ENCODE measurements around the gene MORN1. TPM values are rescaled to one million over a fixed set of nuclear protein-coding genes. Genes with fewer than 3 reads are reported as not detected.

Gene MORN1
- polyA plus RNA-seq, 1 of the 3 experiments (the other 2 are of a cell fraction) = 16.3 TPM

DNA sequence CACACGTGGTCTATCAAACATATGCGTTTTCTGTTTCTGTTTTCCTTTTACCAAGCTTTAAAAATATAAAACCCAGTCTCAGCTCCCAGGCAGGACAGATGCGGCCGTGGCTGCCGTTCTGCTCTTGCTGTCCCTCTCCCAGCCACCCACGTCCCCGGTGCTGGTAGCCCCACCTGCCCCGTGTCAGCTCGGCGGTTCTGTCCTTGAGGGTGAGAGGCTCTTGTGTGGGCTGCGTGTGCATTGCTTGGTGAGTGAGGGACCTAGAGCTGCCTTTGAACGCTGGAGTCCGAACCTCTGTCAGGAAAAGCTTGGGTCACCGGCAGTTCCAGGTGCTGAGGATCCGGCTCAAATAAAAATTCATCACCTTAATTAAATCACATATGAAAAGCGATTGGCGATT is 4.7 kb upstream of the MORN1 start:
- peaks cover 29 to 76% of the 10 kb centered on the region in 2 experiments for H3K36me3 ChIP-seq (replicated peaks in 1 of 2; ENCODE audit: control insufficient read depth in 1 of 2, insufficient read depth in 2 of 2, low read length in 1 of 2)
- no peak overlapping the region for H3K27ac ChIP-seq (ENCODE audit: low read depth in 2 of 2, low read length in 1 of 2)
- no peak overlapping the region for H2AFZ ChIP-seq (ENCODE audit: low read depth)
- no peak for TF ChIP-seq ELF1 (IDR thresholded peaks at IDR 0.05)
- no peak for TF ChIP-seq NRF1 (IDR thresholded peaks at IDR 0.05; ENCODE audit: low read depth, low read length)
- TF ChIP-seq FOXM1 (IDR thresholded peaks at IDR 0.05; ENCODE audit: low read depth) = no peak
- TF ChIP-seq GATA2 (CRISPR knock-in tag; IDR thresholded peaks at IDR 0.05) = no peak
- no peak overlapping the region for H3K9ac ChIP-seq
- ChIA-PET CTCF (interaction anchor here (1.6 to 2.8 kb wide), 2 partner anchors 15 to 201 kb away, joined by 9 read pairs; partner anchors contain the start of gene FAAP20), POLR2A (no interaction called here)
- no peaks in the 10 kb centered on the region for H3K9me3 ChIP-seq
- 91% methylated on average over 17 of the region's 17 CpGs for WGBS (ENCODE audit: low lambda C conversion rate)
- DNase-seq = no peak
- no peak overlapping the region for H3K4me3 ChIP-seq (ENCODE audit: low read depth in 2 of 2, low read length in 1 of 2)
- H3F3A ChIP-seq (replicated peaks; ENCODE audit: insufficient read depth) = peaks cover 14% of the 10 kb centered on the region
- H3K79me2 ChIP-seq (ENCODE audit: insufficient read depth) = peaks cover 77% of the 10 kb centered on the region
- no peaks in the 10 kb centered on the region for H3K9me2 ChIP-seq
- H3K4me1 ChIP-seq (ENCODE audit: control insufficient read depth in 1 of 2, insufficient read depth in 2 of 2, low read depth in 1 of 2, low read length in 1 of 2) = peaks cover 0 to 18% of the 10 kb centered on the region in 2 experiments; a peak in 2 of 4 replicates
- H4K20me1 ChIP-seq (ENCODE audit: insufficient read depth) = peaks cover 37% of the 10 kb centered on the region
- H3K27me3 ChIP-seq (ENCODE audit: insufficient read depth) = no peaks in the 10 kb centered on the region
- no peak overlapping the region for H3K4me2 ChIP-seq

- Histone ChIP-seq H3K9me3 (no peaks in the 10 kb centered on the region), H3K27me3 (ENCODE audit: insufficient read depth) (no peaks in the 10 kb centered on the region), H4K20me1 (ENCODE audit: insufficient read depth) (peaks cover 35% of the 10 kb centered on the region), H3K4me3 (ENCODE audit: low read depth in 2 of 2, low read length in 1 of 2) (no peak overlapping the region), H3K9me2 (no peaks in the 10 kb centered on the region), H3K36me3 (replicated peaks in 1 of 2; ENCODE audit: control insufficient read depth in 1 of 2, insufficient read depth in 2 of 2, low read length in 1 of 2) (peaks cover 26 to 68% of the 10 kb centered on the region in 2 experiments), H2AFZ (ENCODE audit: low read depth) (no peak overlapping the region), H3F3A (replicated peaks; ENCODE audit: insufficient read depth) (peaks cover 9% of the 10 kb centered on the region), H3K79me2 (ENCODE audit: insufficient read depth) (peaks cover 85% of the 10 kb centered on the region), H3K4me2 (no peak overlapping the region), H3K4me1 (ENCODE audit: control insufficient read depth in 1 of 2, insufficient read depth in 2 of 2, low read depth in 1 of 2, low read length in 1 of 2) (peaks cover 0 to 20% of the 10 kb centered on the region in 2 experiments; a peak in 2 of 4 replicates), H3K27ac (ENCODE audit: low read depth in 2 of 2, low read length in 1 of 2) (no peak overlapping the region), H3K9ac (no peak overlapping the region)
- ChIA-PET POLR2A (no interaction called here), CTCF (interaction anchor here (1.0 kb wide), 1 partner anchor 13 kb away, joined by 5 read pairs; no protein-coding TSS in a partner anchor)
- TF ChIP-seq POLR2AphosphoS5 (IDR thresholded peaks at IDR 0.05; ENCODE audit: low read depth, low read length) (no peak), CHD2 (IDR thresholded peaks at IDR 0.05; ENCODE audit: low read length, partially characterized antibody) (no peak), RCOR1 (IDR thresholded peaks at IDR 0.05; ENCODE audit: low read length) (no peak), GABPA (IDR thresholded peaks at IDR 0.05; ENCODE audit: low read depth) (no peak), YY1 (IDR thresholded peaks at IDR 0.05; ENCODE audit: low read depth) (no peak), MAX (IDR thresholded peaks at IDR 0.05; ENCODE audit: low read depth) (no peak), EP300 (IDR thresholded peaks at IDR 0.05; ENCODE audit: borderline replicate concordance in 1 of 2, low read depth in 1 of 2, low read length in 1 of 2) (no peak), NFIC (IDR thresholded peaks at IDR 0.05; ENCODE audit: borderline replicate concordance) (no peak)
- no peak for DNase-seq
- WGBS (ENCODE audit: low lambda C conversion rate) = 88% methylated on average over 10 of the region's 10 CpGs
These were observed 3.9 kb upstream of the MORN1 start for GRCh38 chr1:2395245-2395644.

DNA sequence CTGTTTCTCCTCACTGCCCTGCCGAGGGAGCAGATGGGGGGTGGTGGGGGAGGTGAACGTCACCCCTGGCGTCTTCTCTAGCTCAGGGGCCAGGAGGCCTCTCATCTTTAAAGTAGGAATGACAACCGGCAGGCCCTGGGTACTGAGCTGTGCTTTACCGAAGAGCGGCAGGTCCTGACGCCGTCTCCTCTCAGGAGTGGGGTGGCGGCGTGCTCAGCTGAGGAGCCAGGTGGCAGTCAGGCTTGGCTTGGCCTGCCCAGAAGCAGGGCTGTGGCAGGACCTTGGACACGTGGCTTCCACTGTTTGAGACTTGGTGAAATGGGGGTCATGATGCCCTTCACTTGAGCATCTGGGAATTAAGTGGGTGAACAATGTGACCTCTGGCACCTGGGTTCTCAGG is 3.4 kb upstream of the MORN1 start:
- no peak for DNase-seq
- no peaks in the 10 kb centered on the region for H3K9me3 ChIP-seq
- H2AFZ ChIP-seq (ENCODE audit: low read depth) = no peak overlapping the region
- H3K79me2 ChIP-seq (ENCODE audit: insufficient read depth) = peaks cover 88% of the 10 kb centered on the region
- no peak overlapping the region; a peak in 1 of 4 replicates for H3K27ac ChIP-seq (ENCODE audit: low read depth in 2 of 2, low read length in 1 of 2)
- no peaks in the 10 kb centered on the region for H3K27me3 ChIP-seq (ENCODE audit: insufficient read depth)
- H3K4me3 ChIP-seq (ENCODE audit: low read depth in 2 of 2, low read length in 1 of 2) = no peak overlapping the region
- TF ChIP-seq GATA2 (CRISPR knock-in tag; IDR thresholded peaks at IDR 0.05) = no peak
- TF ChIP-seq ELF1 (IDR thresholded peaks at IDR 0.05) = no peak
- no peak for TF ChIP-seq RCOR1 (IDR thresholded peaks at IDR 0.05; ENCODE audit: low read length)
- no peak for TF ChIP-seq TAF1 (IDR thresholded peaks at IDR 0.05; ENCODE audit: borderline replicate concordance, low read depth, low read length)
- TF ChIP-seq MXI1 (IDR thresholded peaks at IDR 0.05; ENCODE audit: low read depth, low read length) = no peak
- TF ChIP-seq, protein P1, sequence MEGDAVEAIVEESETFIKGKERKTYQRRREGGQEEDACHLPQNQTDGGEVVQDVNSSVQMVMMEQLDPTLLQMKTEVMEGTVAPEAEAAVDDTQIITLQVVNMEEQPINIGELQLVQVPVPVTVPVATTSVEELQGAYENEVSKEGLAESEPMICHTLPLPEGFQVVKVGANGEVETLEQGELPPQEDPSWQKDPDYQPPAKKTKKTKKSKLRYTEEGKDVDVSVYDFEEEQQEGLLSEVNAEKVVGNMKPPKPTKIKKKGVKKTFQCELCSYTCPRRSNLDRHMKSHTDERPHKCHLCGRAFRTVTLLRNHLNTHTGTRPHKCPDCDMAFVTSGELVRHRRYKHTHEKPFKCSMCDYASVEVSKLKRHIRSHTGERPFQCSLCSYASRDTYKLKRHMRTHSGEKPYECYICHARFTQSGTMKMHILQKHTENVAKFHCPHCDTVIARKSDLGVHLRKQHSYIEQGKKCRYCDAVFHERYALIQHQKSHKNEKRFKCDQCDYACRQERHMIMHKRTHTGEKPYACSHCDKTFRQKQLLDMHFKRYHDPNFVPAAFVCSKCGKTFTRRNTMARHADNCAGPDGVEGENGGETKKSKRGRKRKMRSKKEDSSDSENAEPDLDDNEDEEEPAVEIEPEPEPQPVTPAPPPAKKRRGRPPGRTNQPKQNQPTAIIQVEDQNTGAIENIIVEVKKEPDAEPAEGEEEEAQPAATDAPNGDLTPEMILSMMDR (IDR thresholded peaks at IDR 0.05) = no peak
- no peak for TF ChIP-seq POLR2AphosphoS5 (IDR thresholded peaks at IDR 0.05; ENCODE audit: low read depth, low read length)
- peaks cover 26 to 64% of the 10 kb centered on the region in 2 experiments for H3K36me3 ChIP-seq (replicated peaks in 1 of 2; ENCODE audit: control insufficient read depth in 1 of 2, insufficient read depth in 2 of 2, low read length in 1 of 2)
- H3F3A ChIP-seq (replicated peaks; ENCODE audit: insufficient read depth) = peaks cover 9% of the 10 kb centered on the region
- no peak overlapping the region for H3K4me2 ChIP-seq
- ChIA-PET POLR2A (no interaction called here), CTCF (interaction anchor here (1.0 to 2.6 kb wide), 2 partner anchors 11 to 13 kb away, joined by 5 to 7 read pairs; no protein-coding TSS in a partner anchor)
- H3K9ac ChIP-seq = no peak overlapping the region
- 86% methylated on average over 2 of the region's 11 CpGs for WGBS (ENCODE audit: low lambda C conversion rate)
- H4K20me1 ChIP-seq (ENCODE audit: insufficient read depth) = peaks cover 35% of the 10 kb centered on the region
- H3K4me1 ChIP-seq (ENCODE audit: control insufficient read depth in 1 of 2, insufficient read depth in 2 of 2, low read depth in 1 of 2, low read length in 1 of 2) = peaks cover 0 to 24% of the 10 kb centered on the region in 2 experiments; a peak in 2 of 4 replicates
- H3K9me2 ChIP-seq = no peaks in the 10 kb centered on the region

All from SK-N-SH (cell line).